GM23338 (cell line): Measurements from ENCODE around the gene PIK3C3. TPM values are rescaled to one million over a fixed set of nuclear protein-coding genes. Genes with fewer than 3 reads are reported as not detected.

Experiments used
- ATAC-seq: fragments of 200-7000 bp; cut with Tn5 transposase; 3 replicates; pipeline ENCODE4 v1.9.1; 2020
- DNase-seq: peaks from one replicate; pipeline ENCODE4 v3.0.0-alpha.2; 2015; ENCODE audit warnings: low spot score
- H2AFZ ChIP-seq: fragments of 200-600 bp; sonication (generic); 2 replicates; pipeline ENCODE4 v1.8.0; 2016; ENCODE audit warnings: antibody characterized with exemption, mild to moderate bottlenecking, moderate library complexity
- H3F3A ChIP-seq: fragments of 200-600 bp; sonication (generic); replicated peaks from 2 replicates; pipeline ENCODE4 v1.8.0; 2017; ENCODE audit warnings: antibody characterized with exemption, mixed run types, low read depth
- H3K27ac ChIP-seq: fragments of 200-600 bp; sonication (generic); 2 replicates; pipeline ENCODE4 v1.6.1; 2016; ENCODE audit warnings: low read depth
- H3K27me3 ChIP-seq: fragments of 200-600 bp; sonication (generic); 2 replicates; pipeline ENCODE4 v1.8.0; 2016; ENCODE audit warnings: mild to moderate bottlenecking, mixed run types, moderate library complexity; ENCODE audit not compliant: insufficient read depth
- H3K36me3 ChIP-seq: fragments of 200-600 bp; sonication (generic); 2 replicates; pipeline ENCODE4 v1.8.0; 2016; ENCODE audit warnings: mild to moderate bottlenecking; ENCODE audit not compliant: insufficient read depth
- H3K4me1 ChIP-seq: fragments of 200-600 bp; sonication (generic); 2 replicates; pipeline ENCODE4 v1.8.0; 2016; ENCODE audit warnings: mild to moderate bottlenecking, moderate library complexity; ENCODE audit not compliant: insufficient read depth
- H3K4me2 ChIP-seq: fragments of 200-600 bp; sonication (generic); 2 replicates; pipeline ENCODE4 v1.7.1; 2017; ENCODE audit warnings: mixed run types
- H3K4me3 ChIP-seq: fragments of 200-600 bp; sonication (generic); 2 replicates; pipeline ENCODE4 v1.6.1; 2016; ENCODE audit warnings: mixed run types
- H3K79me2 ChIP-seq: fragments of 200-600 bp; sonication (generic); replicated peaks from 2 replicates; pipeline ENCODE4 v1.8.0; 2017; ENCODE audit warnings: mild to moderate bottlenecking; ENCODE audit not compliant: insufficient read depth
- H3K9me2 ChIP-seq: fragments of 200-600 bp; sonication (generic); 2 replicates; pipeline ENCODE4 v1.8.0; 2017; ENCODE audit not compliant: insufficient read depth
- H4K20me1 ChIP-seq: fragments of 200-600 bp; sonication (generic); replicated peaks from 2 replicates; pipeline ENCODE4 v1.8.0; 2017; ENCODE audit warnings: mild to moderate bottlenecking; ENCODE audit not compliant: insufficient read depth
- H3K27ac Mint-ChIP-seq: 2 replicates; pipeline ENCODE4 v1.8.0; 2020; ENCODE audit warnings: inconsistent platforms, mild to moderate bottlenecking, moderate library complexity, mixed read lengths
- H3K27me3 Mint-ChIP-seq: 3 replicates; pipeline ENCODE4 v1.8.0; 2022; ENCODE audit warnings: low read depth, mild to moderate bottlenecking, moderate library complexity, mixed read lengths, inconsistent platforms; ENCODE audit not compliant: insufficient read depth, poor library complexity
- H3K36me3 Mint-ChIP-seq: 3 replicates; pipeline ENCODE4 v1.8.0; 2021; ENCODE audit warnings: low read depth, mild to moderate bottlenecking, inconsistent platforms, moderate library complexity, mixed read lengths
- H3K4me1 Mint-ChIP-seq: 3 replicates; pipeline ENCODE4 v1.8.0; 2020; ENCODE audit warnings: mild to moderate bottlenecking, inconsistent platforms, mixed read lengths
- H3K4me3 Mint-ChIP-seq: 3 replicates; pipeline ENCODE4 v1.8.0; 2021; ENCODE audit warnings: moderate library complexity, mild to moderate bottlenecking, inconsistent platforms, mixed read lengths
- H3K9me3 Mint-ChIP-seq: 3 replicates; pipeline ENCODE4 v1.8.0; 2020; ENCODE audit warnings: moderate library complexity, mild to moderate bottlenecking, inconsistent platforms, mixed read lengths
- CREB1 ChIP-seq: fragments of 250-450 bp; sonication (Bioruptor Pico); IDR thresholded peaks from 2 replicates; pipeline ENCODE4 v1.5.0; 2020; ENCODE audit warnings: low read depth, mild to moderate bottlenecking, moderate library complexity
- ETS1 ChIP-seq: IDR thresholded peaks from 2 replicates; pipeline ENCODE4 v1.6.1; 2016; ENCODE audit warnings: antibody characterized with exemption
- EZH2 ChIP-seq: fragments of 200-600 bp; sonication (generic); IDR thresholded peaks from one replicate; pipeline ENCODE4 v1.8.0; 2017; ENCODE audit warnings: antibody characterized with exemption, mild to moderate bottlenecking, low read depth; ENCODE audit not compliant: unreplicated experiment
- EZH2phosphoT487 ChIP-seq: fragments of 200-600 bp; sonication (generic); IDR thresholded peaks from one replicate; pipeline ENCODE4 v1.8.1; 2018; ENCODE audit warnings: antibody characterized with exemption; ENCODE audit not compliant: unreplicated experiment
- NANOG ChIP-seq: IDR thresholded peaks from 2 replicates; pipeline ENCODE4 v1.6.1; 2016; ENCODE audit warnings: antibody characterized with exemption, borderline replicate concordance
- POLR2AphosphoS5 ChIP-seq: IDR thresholded peaks from 2 replicates; pipeline ENCODE4 v1.6.1; 2016; ENCODE audit warnings: antibody characterized with exemption, low read depth
- STAT1 ChIP-seq: IDR thresholded peaks from one replicate; pipeline ENCODE4 v1.6.1; 2016; ENCODE audit warnings: antibody characterized with exemption; ENCODE audit not compliant: unreplicated experiment
- ZNF114 ChIP-seq: fragments of 250-450 bp; sonication (Bioruptor Pico); IDR thresholded peaks from 2 replicates; pipeline ENCODE4 v1.5.0; 2020; ENCODE audit warnings: mild to moderate bottlenecking, moderate library complexity
- ZNF331 ChIP-seq: fragments of 250-450 bp; sonication (Bioruptor Pico); IDR thresholded peaks from 2 replicates; pipeline ENCODE4 v1.5.0; 2020; ENCODE audit warnings: low read depth, mild to moderate bottlenecking, moderate library complexity
- polyA plus RNA-seq: library from polyadenylated mRNA; unstranded; fragments of >200 nt; fragmentation: Nextera tagmentation; extraction: Ambion mirVana; gene quantifications from 2 replicates; pipeline ENCODE4 v1.2.1, GENCODE V29; 2016
- total RNA-seq: library from RNA; depleted of rRNA; stranded (reverse); fragments of >200 nt; shearing (Covaris generic); gene quantifications from 2 replicates; pipeline ENCODE4 v1.2.3, GENCODE V29; 2014
- TF ChIP-seq, protein P1 (sequence below): IDR thresholded peaks from one replicate; pipeline ENCODE4 v1.6.1; 2018; ENCODE audit warnings: antibody characterized with exemption; ENCODE audit not compliant: unreplicated experiment
- TF ChIP-seq, protein P2 (sequence below): fragments of 250-450 bp; sonication (Bioruptor Pico); IDR thresholded peaks from 2 replicates; pipeline ENCODE4 v1.5.0; 2020; ENCODE audit warnings: mild to moderate bottlenecking, moderate library complexity
- TF ChIP-seq, protein P3 (sequence below), 2 experiments: fragments of 200-600 bp in 1 of 2; sonication (generic) in 1 of 2; conservative IDR thresholded peaks; 2 replicates each; pipeline versions ENCODE4 v1.5.1 to v1.6.1; 2016 to 2017; ENCODE audit warnings: antibody characterized with exemption in 2 of 2, low read depth in 2 of 2, mild to moderate bottlenecking in 2 of 2, moderate library complexity in 1 of 2

The PIK3C3 gene
- total and polyA plus RNA-seq, 2 experiments from 2014 or later = 25.9 to 35.4 TPM

DNA sequence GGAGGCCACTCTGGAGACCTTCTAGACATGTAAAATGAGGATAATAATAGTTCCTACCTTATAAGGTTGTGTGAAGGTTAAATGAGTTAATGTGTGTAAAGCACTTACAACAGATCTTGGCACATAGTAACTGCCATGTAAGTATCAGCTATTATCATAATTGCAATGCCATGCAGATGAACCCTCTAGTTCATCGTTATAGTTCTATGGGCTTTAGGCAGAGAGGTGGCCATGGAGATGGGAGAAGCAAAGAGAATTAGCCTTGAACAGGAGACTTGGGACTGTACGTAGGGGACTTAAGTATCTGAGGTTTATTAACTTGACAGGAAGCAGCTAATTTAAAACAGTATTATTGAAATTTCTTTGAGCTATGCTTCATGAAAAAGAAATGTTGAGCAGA, 151.8 kb downstream of the PIK3C3 start (continued):
- TF ChIP-seq, protein P1, sequence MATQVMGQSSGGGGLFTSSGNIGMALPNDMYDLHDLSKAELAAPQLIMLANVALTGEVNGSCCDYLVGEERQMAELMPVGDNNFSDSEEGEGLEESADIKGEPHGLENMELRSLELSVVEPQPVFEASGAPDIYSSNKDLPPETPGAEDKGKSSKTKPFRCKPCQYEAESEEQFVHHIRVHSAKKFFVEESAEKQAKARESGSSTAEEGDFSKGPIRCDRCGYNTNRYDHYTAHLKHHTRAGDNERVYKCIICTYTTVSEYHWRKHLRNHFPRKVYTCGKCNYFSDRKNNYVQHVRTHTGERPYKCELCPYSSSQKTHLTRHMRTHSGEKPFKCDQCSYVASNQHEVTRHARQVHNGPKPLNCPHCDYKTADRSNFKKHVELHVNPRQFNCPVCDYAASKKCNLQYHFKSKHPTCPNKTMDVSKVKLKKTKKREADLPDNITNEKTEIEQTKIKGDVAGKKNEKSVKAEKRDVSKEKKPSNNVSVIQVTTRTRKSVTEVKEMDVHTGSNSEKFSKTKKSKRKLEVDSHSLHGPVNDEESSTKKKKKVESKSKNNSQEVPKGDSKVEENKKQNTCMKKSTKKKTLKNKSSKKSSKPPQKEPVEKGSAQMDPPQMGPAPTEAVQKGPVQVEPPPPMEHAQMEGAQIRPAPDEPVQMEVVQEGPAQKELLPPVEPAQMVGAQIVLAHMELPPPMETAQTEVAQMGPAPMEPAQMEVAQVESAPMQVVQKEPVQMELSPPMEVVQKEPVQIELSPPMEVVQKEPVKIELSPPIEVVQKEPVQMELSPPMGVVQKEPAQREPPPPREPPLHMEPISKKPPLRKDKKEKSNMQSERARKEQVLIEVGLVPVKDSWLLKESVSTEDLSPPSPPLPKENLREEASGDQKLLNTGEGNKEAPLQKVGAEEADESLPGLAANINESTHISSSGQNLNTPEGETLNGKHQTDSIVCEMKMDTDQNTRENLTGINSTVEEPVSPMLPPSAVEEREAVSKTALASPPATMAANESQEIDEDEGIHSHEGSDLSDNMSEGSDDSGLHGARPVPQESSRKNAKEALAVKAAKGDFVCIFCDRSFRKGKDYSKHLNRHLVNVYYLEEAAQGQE = no peak
- TF ChIP-seq POLR2AphosphoS5 = no peak
- no peak for TF ChIP-seq NANOG

DNA sequence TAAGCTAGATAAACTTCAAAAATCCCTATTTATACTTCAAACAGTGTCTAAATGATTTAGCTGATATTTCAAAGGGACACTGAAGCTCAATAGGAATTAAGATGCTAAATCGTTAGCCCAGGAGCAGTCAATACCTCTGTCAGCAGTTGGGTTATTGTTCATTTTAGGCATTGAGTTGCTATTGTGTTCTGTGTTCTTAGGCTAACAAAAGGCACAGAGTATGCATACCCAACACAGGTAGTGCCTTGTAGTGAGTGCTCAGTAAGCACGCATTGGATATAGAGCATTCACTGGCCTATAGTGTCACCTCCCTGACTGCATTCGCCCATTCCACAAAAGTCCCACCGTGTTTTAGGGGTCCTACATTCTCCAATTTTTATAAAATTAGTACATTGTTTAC, 152.3 kb downstream of the PIK3C3 start:
- no peaks in the 10 kb centered on the region for H3K79me2 ChIP-seq
- H3K9me2 ChIP-seq = peaks cover 5% of the 10 kb centered on the region; the same call in 1 of the 2 replicates
- no peaks in the 10 kb centered on the region for H3F3A ChIP-seq
- peaks cover 6% of the 10 kb centered on the region for H3K4me1 Mint-ChIP-seq
- no peaks in the 10 kb centered on the region for H3K36me3 ChIP-seq
- H2AFZ ChIP-seq = peak overlapping the region; percentile 43; the same call in 1 of the 2 replicates
- H3K27me3 ChIP-seq = no peaks in the 10 kb centered on the region
- no peaks in the 10 kb centered on the region for H4K20me1 ChIP-seq
- no peak overlapping the region for H3K4me2 ChIP-seq
- peaks cover 12% of the 10 kb centered on the region for H3K4me1 ChIP-seq
- ATAC-seq (peak; percentile 91), DNase-seq (no peak)
- H3K27ac ChIP-seq = no peak overlapping the region; the same call in 1 of the 2 replicates
- H3K4me3 ChIP-seq = no peak overlapping the region
- peaks cover 2% of the 10 kb centered on the region; the same call in 1 of the 3 replicates for H3K36me3 Mint-ChIP-seq
- no peak overlapping the region for H3K27ac Mint-ChIP-seq
- peaks cover 6% of the 10 kb centered on the region; the same call in 1 of the 3 replicates for H3K9me3 Mint-ChIP-seq
- H3K27me3 Mint-ChIP-seq = no peaks in the 10 kb centered on the region
- no peak overlapping the region for H3K4me3 Mint-ChIP-seq
- no peak for TF ChIP-seq NANOG
- no peak for TF ChIP-seq EZH2
- TF ChIP-seq, protein P2, sequence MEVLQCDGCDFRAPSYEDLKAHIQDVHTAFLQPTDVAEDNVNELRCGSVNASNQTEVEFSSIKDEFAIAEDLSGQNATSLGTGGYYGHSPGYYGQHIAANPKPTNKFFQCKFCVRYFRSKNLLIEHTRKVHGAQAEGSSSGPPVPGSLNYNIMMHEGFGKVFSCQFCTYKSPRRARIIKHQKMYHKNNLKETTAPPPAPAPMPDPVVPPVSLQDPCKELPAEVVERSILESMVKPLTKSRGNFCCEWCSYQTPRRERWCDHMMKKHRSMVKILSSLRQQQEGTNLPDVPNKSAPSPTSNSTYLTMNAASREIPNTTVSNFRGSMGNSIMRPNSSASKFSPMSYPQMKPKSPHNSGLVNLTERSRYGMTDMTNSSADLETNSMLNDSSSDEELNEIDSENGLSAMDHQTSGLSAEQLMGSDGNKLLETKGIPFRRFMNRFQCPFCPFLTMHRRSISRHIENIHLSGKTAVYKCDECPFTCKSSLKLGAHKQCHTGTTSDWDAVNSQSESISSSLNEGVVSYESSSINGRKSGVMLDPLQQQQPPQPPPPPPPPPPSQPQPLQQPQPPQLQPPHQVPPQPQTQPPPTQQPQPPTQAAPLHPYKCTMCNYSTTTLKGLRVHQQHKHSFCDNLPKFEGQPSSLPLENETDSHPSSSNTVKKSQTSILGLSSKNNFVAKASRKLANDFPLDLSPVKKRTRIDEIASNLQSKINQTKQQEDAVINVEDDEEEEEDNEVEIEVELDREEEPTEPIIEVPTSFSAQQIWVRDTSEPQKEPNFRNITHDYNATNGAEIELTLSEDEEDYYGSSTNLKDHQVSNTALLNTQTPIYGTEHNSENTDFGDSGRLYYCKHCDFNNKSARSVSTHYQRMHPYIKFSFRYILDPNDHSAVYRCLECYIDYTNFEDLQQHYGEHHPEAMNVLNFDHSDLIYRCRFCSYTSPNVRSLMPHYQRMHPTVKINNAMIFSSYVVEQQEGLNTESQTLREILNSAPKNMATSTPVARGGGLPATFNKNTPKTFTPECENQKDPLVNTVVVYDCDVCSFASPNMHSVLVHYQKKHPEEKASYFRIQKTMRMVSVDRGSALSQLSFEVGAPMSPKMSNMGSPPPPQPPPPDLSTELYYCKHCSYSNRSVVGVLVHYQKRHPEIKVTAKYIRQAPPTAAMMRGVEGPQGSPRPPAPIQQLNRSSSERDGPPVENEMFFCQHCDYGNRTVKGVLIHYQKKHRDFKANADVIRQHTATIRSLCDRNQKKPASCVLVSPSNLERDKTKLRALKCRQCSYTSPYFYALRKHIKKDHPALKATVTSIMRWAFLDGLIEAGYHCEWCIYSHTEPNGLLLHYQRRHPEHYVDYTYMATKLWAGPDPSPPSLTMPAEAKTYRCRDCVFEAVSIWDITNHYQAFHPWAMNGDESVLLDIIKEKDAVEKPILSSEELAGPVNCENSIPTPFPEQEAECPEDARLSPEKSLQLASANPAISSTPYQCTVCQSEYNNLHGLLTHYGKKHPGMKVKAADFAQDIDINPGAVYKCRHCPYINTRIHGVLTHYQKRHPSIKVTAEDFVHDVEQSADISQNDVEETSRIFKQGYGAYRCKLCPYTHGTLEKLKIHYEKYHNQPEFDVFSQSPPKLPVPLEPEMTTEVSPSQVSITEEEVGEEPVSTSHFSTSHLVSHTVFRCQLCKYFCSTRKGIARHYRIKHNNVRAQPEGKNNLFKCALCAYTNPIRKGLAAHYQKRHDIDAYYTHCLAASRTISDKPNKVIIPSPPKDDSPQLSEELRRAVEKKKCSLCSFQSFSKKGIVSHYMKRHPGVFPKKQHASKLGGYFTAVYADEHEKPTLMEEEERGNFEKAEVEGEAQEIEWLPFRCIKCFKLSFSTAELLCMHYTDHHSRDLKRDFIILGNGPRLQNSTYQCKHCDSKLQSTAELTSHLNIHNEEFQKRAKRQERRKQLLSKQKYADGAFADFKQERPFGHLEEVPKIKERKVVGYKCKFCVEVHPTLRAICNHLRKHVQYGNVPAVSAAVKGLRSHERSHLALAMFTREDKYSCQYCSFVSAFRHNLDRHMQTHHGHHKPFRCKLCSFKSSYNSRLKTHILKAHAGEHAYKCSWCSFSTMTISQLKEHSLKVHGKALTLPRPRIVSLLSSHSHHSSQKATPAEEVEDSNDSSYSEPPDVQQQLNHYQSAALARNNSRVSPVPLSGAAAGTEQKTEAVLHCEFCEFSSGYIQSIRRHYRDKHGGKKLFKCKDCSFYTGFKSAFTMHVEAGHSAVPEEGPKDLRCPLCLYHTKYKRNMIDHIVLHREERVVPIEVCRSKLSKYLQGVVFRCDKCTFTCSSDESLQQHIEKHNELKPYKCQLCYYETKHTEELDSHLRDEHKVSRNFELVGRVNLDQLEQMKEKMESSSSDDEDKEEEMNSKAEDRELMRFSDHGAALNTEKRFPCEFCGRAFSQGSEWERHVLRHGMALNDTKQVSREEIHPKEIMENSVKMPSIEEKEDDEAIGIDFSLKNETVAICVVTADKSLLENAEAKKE = no peak
- no peak for TF ChIP-seq POLR2AphosphoS5
- TF ChIP-seq ZNF114 = no peak
- TF ChIP-seq CREB1 (CRISPR knock-in tag) = no peak
- TF ChIP-seq, protein P3, sequence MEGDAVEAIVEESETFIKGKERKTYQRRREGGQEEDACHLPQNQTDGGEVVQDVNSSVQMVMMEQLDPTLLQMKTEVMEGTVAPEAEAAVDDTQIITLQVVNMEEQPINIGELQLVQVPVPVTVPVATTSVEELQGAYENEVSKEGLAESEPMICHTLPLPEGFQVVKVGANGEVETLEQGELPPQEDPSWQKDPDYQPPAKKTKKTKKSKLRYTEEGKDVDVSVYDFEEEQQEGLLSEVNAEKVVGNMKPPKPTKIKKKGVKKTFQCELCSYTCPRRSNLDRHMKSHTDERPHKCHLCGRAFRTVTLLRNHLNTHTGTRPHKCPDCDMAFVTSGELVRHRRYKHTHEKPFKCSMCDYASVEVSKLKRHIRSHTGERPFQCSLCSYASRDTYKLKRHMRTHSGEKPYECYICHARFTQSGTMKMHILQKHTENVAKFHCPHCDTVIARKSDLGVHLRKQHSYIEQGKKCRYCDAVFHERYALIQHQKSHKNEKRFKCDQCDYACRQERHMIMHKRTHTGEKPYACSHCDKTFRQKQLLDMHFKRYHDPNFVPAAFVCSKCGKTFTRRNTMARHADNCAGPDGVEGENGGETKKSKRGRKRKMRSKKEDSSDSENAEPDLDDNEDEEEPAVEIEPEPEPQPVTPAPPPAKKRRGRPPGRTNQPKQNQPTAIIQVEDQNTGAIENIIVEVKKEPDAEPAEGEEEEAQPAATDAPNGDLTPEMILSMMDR (conservative IDR thresholded peaks at IDR 0.05; ENCODE audit: low read depth in 2 of 2) = no peak
- no peak for TF ChIP-seq EZH2phosphoT487
- no peak for TF ChIP-seq ETS1
- TF ChIP-seq STAT1 = no peak
- TF ChIP-seq ZNF331 = no peak
